DOHH2 (cell line): ENCODE results near the gene MAN1C1.

Experiments
- CTCF ChIP-seq: fragments of 200-600 bp; sonication (generic); IDR thresholded peaks from one replicate; pipeline ENCODE4 v1.5.1; 2014; ENCODE audit warnings: antibody characterized with exemption, mild to moderate bottlenecking, low read depth, low read length; ENCODE audit not compliant: poor library complexity, severe bottlenecking
- EZH2phosphoT487 ChIP-seq: fragments of 200-600 bp; sonication (generic); IDR thresholded peaks from 2 replicates; pipeline ENCODE4 v1.6.1; 2017; ENCODE audit warnings: borderline replicate concordance, mild to moderate bottlenecking, antibody characterized with exemption, low read length, moderate library complexity, mixed read lengths

GRCh38 chr1:25653558-25653957 lies 37.0 kb downstream of the MAN1C1 start:
- TF ChIP-seq CTCF (no peak), EZH2phosphoT487 (no peak)
